WTC11 (cell line): ENCODE measurements around the gene ADAMTS2.

ENCODE experiments used
- CTCF ChIP-seq: fragments of 200-600 bp; IDR thresholded peaks from 2 replicates; pipeline ENCODE4 v1.8.0; 2022; ENCODE audit warnings: antibody characterized with exemption
- E2F1 ChIP-seq: sonication (generic); formaldehyde crosslinking; IDR thresholded peaks from 2 replicates; pipeline ENCODE4 v1.8.0; 2022; ENCODE audit warnings: mild to moderate bottlenecking, missing genetic modification reagents
- KAT7 ChIP-seq: sonication (generic); formaldehyde crosslinking; IDR thresholded peaks from 2 replicates; pipeline ENCODE4 v1.8.1; 2023; ENCODE audit warnings: missing genetic modification reagents, mild to moderate bottlenecking, borderline replicate concordance
- NFE2L1 ChIP-seq: sonication (generic); formaldehyde crosslinking; IDR thresholded peaks from 2 replicates; pipeline ENCODE4 v1.8.1; 2023; ENCODE audit warnings: missing genetic modification reagents
- TEAD4 ChIP-seq: sonication (generic); formaldehyde crosslinking; IDR thresholded peaks from 2 replicates; pipeline ENCODE4 v1.8.0; 2022; ENCODE audit warnings: mild to moderate bottlenecking, missing genetic modification reagents
- ZNF263 ChIP-seq: sonication (generic); formaldehyde crosslinking; IDR thresholded peaks from 2 replicates; pipeline ENCODE4 v1.8.1; 2022; ENCODE audit warnings: low read depth, mild to moderate bottlenecking, moderate library complexity, missing genetic modification reagents
- ZNF396 ChIP-seq: fragments of 250-450 bp; sonication (Bioruptor Pico); IDR thresholded peaks from 2 replicates; pipeline ENCODE4 v1.8.0; 2021; ENCODE audit warnings: mild to moderate bottlenecking, moderate library complexity, borderline replicate concordance

GRCh38 chr5:179154991-179155955 lies 190.0 kb downstream of the ADAMTS2 start:
- TF ChIP-seq CTCF (no peak), NFE2L1 (CRISPR knock-in tag) (no peak), TEAD4 (no peak), ZNF396 (no peak), E2F1 (CRISPR knock-in tag) (no peak), ZNF263 (CRISPR knock-in tag) (no peak), KAT7 (CRISPR knock-in tag) (no peak)
